H1 (cell line): ENCODE measurements around the gene TAPT1. TPM values are rescaled to one million over a fixed set of nuclear protein-coding genes. Genes with fewer than 3 reads are reported as not detected.

ENCODE experiments used
- CTCF ChIA-PET: fragments of 300-600 bp; sonication (Branson Sonifier 250); formaldehyde crosslinking; loops from one replicate; lab custom pipeline; 2021; ENCODE audit not compliant: partially characterized antibody; lab: Charles Lee
- POLR2A ChIA-PET: fragments of 300-600 bp; sonication (Branson Sonifier 250); formaldehyde crosslinking; loops from one replicate; lab custom pipeline; 2021; ENCODE audit warnings: inconsistent platforms; ENCODE audit not compliant: partially characterized antibody; lab: Charles Lee
- DNase-seq, 2 experiments: peaks; one replicate each; pipeline versions ENCODE4 v3.0.0 to v3.0.0-alpha.2; 2010 to 2022; ENCODE audit warnings: low spot score in 2 of 2, low read depth in 1 of 2, mixed read lengths in 1 of 2
- FAIRE-seq: peaks from 2 replicates; lab custom pipeline; 2011; peaks lifted over from hg19 to GRCh38; lab: Jason Lieb, UNC
- H2AFZ ChIP-seq: 2 replicates; pipeline ENCODE4 v1.8.1; 2012; ENCODE audit warnings: low read length, inconsistent platforms
- H2AK5ac ChIP-seq: 2 replicates; pipeline ENCODE4 v1.6.1; 2013; ENCODE audit warnings: low read depth, low read length
- H2BK120ac ChIP-seq: replicated peaks from 2 replicates; pipeline ENCODE3; 2013; ENCODE audit warnings: low read depth, low read length, inconsistent platforms
- H2BK12ac ChIP-seq: 2 replicates; pipeline ENCODE4 v1.6.1; 2013; ENCODE audit warnings: low read depth, low read length
- H2BK15ac ChIP-seq: 2 replicates; pipeline ENCODE4 v1.6.1; 2013; ENCODE audit warnings: low read length
- H2BK20ac ChIP-seq: 2 replicates; pipeline ENCODE4 v1.6.1; 2013; ENCODE audit warnings: low read length
- H2BK5ac ChIP-seq: 2 replicates; pipeline ENCODE4 v1.6.1; 2013; ENCODE audit warnings: low read depth, low read length
- H3K14ac ChIP-seq: 2 replicates; pipeline ENCODE4 v1.6.1; 2013; ENCODE audit warnings: inconsistent platforms; ENCODE audit not compliant: insufficient read length
- H3K18ac ChIP-seq: 2 replicates; pipeline ENCODE4 v1.6.1; 2013; ENCODE audit warnings: low read length; ENCODE audit errors: extremely low read depth
- H3K23ac ChIP-seq: 2 replicates; pipeline ENCODE4 v1.6.1; 2013; ENCODE audit warnings: inconsistent platforms; ENCODE audit not compliant: insufficient read length
- H3K23me2 ChIP-seq: 2 replicates; pipeline ENCODE4 v1.6.1; 2013; ENCODE audit warnings: low read depth, low read length
- H3K27ac ChIP-seq: 2 replicates; pipeline ENCODE4 v1.6.1; 2011; ENCODE audit warnings: low read depth, low read length, inconsistent platforms
- H3K27me3 ChIP-seq, 4 experiments: replicated peaks in 1 of 4; 1 replicate in 1 of 4; 2 replicates in 3 of 4; pipeline versions ENCODE4 v1.6.1 to v1.8.1; 2011 to 2013; ENCODE audit warnings: low read length in 3 of 4, mild to moderate bottlenecking in 3 of 4, inconsistent platforms in 2 of 4, mixed read lengths in 2 of 4, moderate library complexity in 1 of 4; ENCODE audit not compliant: control insufficient read depth in 3 of 4, insufficient read depth in 3 of 4; ENCODE audit errors: extremely low read depth in 1 of 4
- H3K36me3 ChIP-seq, 4 experiments: 2 replicates each; pipeline versions ENCODE4 v1.6.1 to v1.8.1; 2011 to 2013; ENCODE audit warnings: mild to moderate bottlenecking in 4 of 4, low read length in 3 of 4, moderate library complexity in 2 of 4, control low read depth in 1 of 4, inconsistent platforms in 1 of 4; ENCODE audit not compliant: insufficient read depth in 4 of 4, control insufficient read depth in 2 of 4
- H3K4ac ChIP-seq: replicated peaks from 2 replicates; pipeline ENCODE3; 2013; ENCODE audit warnings: low read length, low read depth, mixed read lengths, inconsistent platforms; ENCODE audit not compliant: insufficient read length
- H3K4me1 ChIP-seq, 4 experiments: replicated peaks in 1 of 4; 1 replicate in 1 of 4; 2 replicates in 3 of 4; pipeline versions ENCODE4 v1.6.1 to v1.8.1; 2011 to 2013; ENCODE audit warnings: low read length in 3 of 4, inconsistent platforms in 2 of 4, mixed read lengths in 1 of 4; ENCODE audit not compliant: insufficient read depth in 4 of 4, control insufficient read depth in 3 of 4
- H3K4me2 ChIP-seq, 2 experiments: 2 replicates each; pipeline versions ENCODE4 v1.6.1 to v1.8.1; 2011 to 2013; ENCODE audit warnings: low read depth in 2 of 2, low read length in 2 of 2, control low read depth in 1 of 2, inconsistent platforms in 1 of 2, mild to moderate bottlenecking in 1 of 2; ENCODE audit not compliant: insufficient read depth in 1 of 2
- H3K4me3 ChIP-seq, 4 experiments: fragments of 200-600, 300-600 bp in 1 of 4; sonication (generic), shearing (Covaris generic), sonication (Bioruptor Twin) in 1 of 4; 2 replicates each; pipeline versions ENCODE4 v1.5.1 to v1.8.1; 2011 to 2016; ENCODE audit warnings: low read length in 4 of 4, low read depth in 3 of 4, control low read depth in 2 of 4, inconsistent platforms in 2 of 4, mild to moderate bottlenecking in 2 of 4, mixed read lengths in 1 of 4, moderate library complexity in 1 of 4; ENCODE audit not compliant: insufficient read depth in 2 of 4; ENCODE audit errors: extremely low read depth in 1 of 4
- H3K56ac ChIP-seq: replicated peaks from 2 replicates; pipeline ENCODE3; 2013; ENCODE audit warnings: low read depth, mild to moderate bottlenecking, mixed read lengths, low read length, inconsistent platforms; ENCODE audit not compliant: insufficient read length
- H3K79me1 ChIP-seq: 2 replicates; pipeline ENCODE4 v1.6.1; 2013; ENCODE audit warnings: low read depth, low read length, control low read depth
- H3K79me2 ChIP-seq, 2 experiments: 2 replicates each; pipeline versions ENCODE4 v1.6.1 to v1.8.1; 2012 to 2013; ENCODE audit warnings: low read length in 2 of 2, mild to moderate bottlenecking in 2 of 2, inconsistent platforms in 1 of 2; ENCODE audit not compliant: insufficient read depth in 2 of 2, control insufficient read depth in 1 of 2
- H3K9ac ChIP-seq, 4 experiments: replicated peaks in 1 of 4; 1 replicate in 1 of 4; 2 replicates in 3 of 4; pipeline versions ENCODE4 v1.6.1 to v1.8.1; 2011 to 2013; ENCODE audit warnings: low read depth in 3 of 4, low read length in 3 of 4, control low read depth in 2 of 4, mild to moderate bottlenecking in 2 of 4, moderate library complexity in 2 of 4, inconsistent platforms in 1 of 4; ENCODE audit errors: extremely low read depth in 1 of 4
- H3K9me3 ChIP-seq, 2 experiments: 2 replicates each; pipeline versions ENCODE4 v1.6.1 to v1.8.1; 2012 to 2013; ENCODE audit warnings: mild to moderate bottlenecking in 2 of 2, moderate library complexity in 2 of 2, control low read depth in 1 of 2, inconsistent platforms in 1 of 2, low read depth in 1 of 2, low read length in 1 of 2, mixed read lengths in 1 of 2; ENCODE audit not compliant: insufficient read depth in 2 of 2
- H4K20me1 ChIP-seq, 2 experiments: replicated peaks in 1 of 2; 2 replicates each; pipeline versions ENCODE3 to v1.8.1; 2011 to 2013; ENCODE audit warnings: inconsistent platforms in 2 of 2, low read length in 2 of 2, mild to moderate bottlenecking in 1 of 2; ENCODE audit not compliant: insufficient read depth in 2 of 2, control insufficient read depth in 1 of 2
- H4K5ac ChIP-seq: 2 replicates; pipeline ENCODE4 v1.6.1; 2013; ENCODE audit warnings: low read length, low read depth, mixed read lengths, inconsistent platforms; ENCODE audit not compliant: insufficient read length
- H4K8ac ChIP-seq: 2 replicates; pipeline ENCODE4 v1.8.0; 2013; ENCODE audit warnings: mild to moderate bottlenecking, moderate library complexity, low read length, inconsistent platforms; ENCODE audit not compliant: insufficient read depth; ENCODE audit errors: extremely low read depth
- H4K91ac ChIP-seq: replicated peaks from 2 replicates; pipeline ENCODE3; 2013; ENCODE audit warnings: low read length, mixed read lengths, inconsistent platforms; ENCODE audit not compliant: insufficient read length
- ASH2L ChIP-seq: fragments of 200-600, 300-600 bp; sonication (generic); IDR thresholded peaks from one replicate; pipeline ENCODE4 v1.7.1; 2017; ENCODE audit warnings: low read length
- CBX5 ChIP-seq: fragments of 300-800, 300-1000 bp; sonication (generic); IDR thresholded peaks from 2 replicates; pipeline ENCODE4 v1.7.1; 2016; ENCODE audit warnings: antibody characterized with exemption, low read length, low read depth
- FOSL1 ChIP-seq: IDR thresholded peaks from 2 replicates; pipeline ENCODE4 v1.6.1; 2011; ENCODE audit warnings: mild to moderate bottlenecking, low read depth, low read length, moderate library complexity; ENCODE audit not compliant: insufficient read depth
- HDAC6 ChIP-seq: IDR thresholded peaks from one replicate; pipeline ENCODE4 v1.7.1; 2012; ENCODE audit warnings: low read depth, mild to moderate bottlenecking, inconsistent platforms, low read length, moderate library complexity
- KDM4A ChIP-seq: IDR thresholded peaks from one replicate; pipeline ENCODE4 v1.7.1; 2012; ENCODE audit warnings: low read depth, mild to moderate bottlenecking, moderate library complexity, low read length, inconsistent platforms; ENCODE audit not compliant: severe bottlenecking
- SAP30 ChIP-seq: fragments of 300-600 bp; sonication (generic); IDR thresholded peaks from 2 replicates; pipeline ENCODE4 v1.7.1; 2012; ENCODE audit warnings: low read length, moderate library complexity, mild to moderate bottlenecking, inconsistent platforms; ENCODE audit not compliant: insufficient read depth, insufficient replicate concordance
- SP2 ChIP-seq: IDR thresholded peaks from 2 replicates; pipeline ENCODE4 v1.6.1; 2012; ENCODE audit warnings: mild to moderate bottlenecking, low read length, inconsistent platforms
- SP4 ChIP-seq: IDR thresholded peaks from 2 replicates; pipeline ENCODE4 v1.6.1; 2012; ENCODE audit warnings: low read length, inconsistent platforms
- WGBS, 2 experiments: shearing (Covaris generic) in 1 of 2; methylation state at CpG; one replicate each; pipeline versions ENCODE4 v1.1.6 to v1.1.7; 2013 to 2015; ENCODE audit warnings: low lambda C conversion rate in 2 of 2, mixed read lengths in 2 of 2, inconsistent platforms in 1 of 2, low coverage in 1 of 2, missing lambda C conversion rate in 1 of 2; ENCODE audit not compliant: insufficient replicate concordance in 2 of 2, insufficient coverage in 1 of 2, insufficient read length in 1 of 2; ENCODE audit errors: extremely low coverage in 1 of 2, missing lambda C conversion rate in 1 of 2; 5-methylcytosine and 5-hydroxymethylcytosine counted together
- polyA plus RNA-seq, 7 experiments: library from polyadenylated mRNA; depleted of rRNA in 3 of 7; stranded (reverse) in 5 of 7; unstranded in 2 of 7; fragments of >200 nt in 5 of 7; fragments of 200-250 nt in 2 of 7; gene quantifications; 1 replicate in 5 of 7; 2 replicates in 1 of 7; 4 replicates in 1 of 7; pipeline versions ENCODE4 v1.2.1 to v1.2.3, GENCODE V29; 2011 to 2013; ENCODE audit warnings: missing spikeins in 2 of 7, mixed read lengths in 2 of 7
- total RNA-seq: library from RNA; stranded (reverse); fragmentation: NEBNext Ultra II Directional; extraction: Animal tissue kit (Norgen Biotek cat#: 25700); gene quantifications from 2 replicates; pipeline ENCODE4 v1.2.1, GENCODE V29; 2021

Gene TAPT1
- total and polyA plus RNA-seq, 2 of the 8 experiments (the other 6 are each of a cell fraction or from before 2014, with no cell fraction given) = 4.2 to 15.3 TPM

- CTCF ChIA-PET = interaction anchor here (1.1 kb wide), 1 partner anchor 308 kb away, joined by 3 read pairs; the partner anchor contains the start of gene FGFBP2
- Histone ChIP-seq H3K56ac (no peak overlapping the region), H3K9ac (no peak overlapping the region), H3K4me1 (no peaks in the 10 kb centered on the region), H3K23ac (no peak overlapping the region), H3K79me2 (no peaks in the 10 kb centered on the region), H2AFZ (no peak overlapping the region), H2BK15ac (no peak overlapping the region), H3K14ac (no peak overlapping the region), H4K5ac (no peak overlapping the region), H4K91ac (no peak overlapping the region), H3K27me3 (no peaks in the 10 kb centered on the region), H2BK12ac (no peak overlapping the region), H2BK5ac (no peak overlapping the region), H2AK5ac (no peak overlapping the region), H3K4ac (no peak overlapping the region), H3K36me3 (no peaks in the 10 kb centered on the region; a peak in 1 of 8 replicates), H4K8ac (no peak overlapping the region), H3K23me2 (no peaks in the 10 kb centered on the region), H4K20me1 (no peaks in the 10 kb centered on the region), H3K18ac (no peak overlapping the region), H3K79me1 (no peaks in the 10 kb centered on the region), H2BK20ac (no peak overlapping the region), H3K9me3 (peaks cover 0 to 10% of the 10 kb centered on the region in 2 experiments; a peak in 2 of 4 replicates), H3K4me3 (no peak overlapping the region), H2BK120ac (no peak overlapping the region), H3K27ac (no peak overlapping the region), H3K4me2 (no peak overlapping the region)
- POLR2A ChIA-PET = no interaction called here
- 83% methylated on average over 4 of the region's 4 CpGs; no CpG with 5 or more reads in 1 of the 2 experiments for WGBS, 2 experiments
- DNase-seq (no peak), FAIRE-seq (no peak)
- no peak for TF ChIP-seq KDM4A
- TF ChIP-seq SP4 = no peak
- no peak for TF ChIP-seq FOSL1
- TF ChIP-seq SP2 = no peak
- no peak for TF ChIP-seq CBX5
- TF ChIP-seq HDAC6 = no peak
- no peak for TF ChIP-seq SAP30
- no peak for TF ChIP-seq ASH2L
These were observed 45.1 kb upstream of the TAPT1 start for GRCh38 chr4:16271411-16271810.
